Measurements from ENCODE around the gene TRIB2. TPM values are rescaled to one million over a fixed set of nuclear protein-coding genes. Genes with fewer than 3 reads are reported as not detected.

The TRIB2 gene
- total and polyA plus RNA-seq, 2 of the 13 experiments (the other 11 are each of a cell fraction or from before 2014, with no cell fraction given): 1.1 to 2.3 TPM

DNA sequence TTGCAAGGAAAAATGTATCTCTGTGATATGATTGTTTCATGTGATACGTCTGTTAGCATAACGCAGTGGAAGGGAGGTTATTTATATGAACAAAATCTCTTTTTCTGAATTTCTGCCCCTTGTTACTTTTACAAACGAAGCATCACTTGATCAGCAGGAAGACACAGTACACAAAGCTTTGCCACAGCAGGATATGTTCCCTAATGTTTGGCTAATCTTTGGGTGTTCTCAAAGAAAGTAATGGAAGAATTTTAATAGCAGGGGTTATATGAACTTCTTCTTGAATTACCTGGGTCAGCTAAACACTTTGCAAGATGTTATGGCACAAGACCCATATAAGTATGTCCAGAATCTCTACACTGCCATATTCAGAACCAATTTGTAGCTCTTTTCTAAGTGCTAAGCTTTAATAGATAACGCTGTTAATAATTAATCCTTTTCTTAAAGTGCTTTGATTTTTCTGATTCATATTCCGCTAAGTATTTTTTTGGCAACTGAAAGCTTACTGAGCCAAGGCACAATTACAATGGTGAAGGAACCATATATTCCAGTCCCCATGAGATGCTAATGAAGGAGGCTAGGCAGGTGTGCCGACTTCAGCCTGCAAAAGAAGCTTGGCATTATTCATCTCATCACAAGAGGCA is 33.2 kb upstream of the TRIB2 start:
- Histone ChIP-seq H4K20me1 (ENCODE audit: insufficient read depth, low read length) (no peaks in the 10 kb centered on the region), H3K4me1 (ENCODE audit: insufficient read depth, low read length) (no peaks in the 10 kb centered on the region), H3K36me3 (replicated peaks in 1 of 2; ENCODE audit: control insufficient read depth in 1 of 2, insufficient read depth in 2 of 2, low read length in 2 of 2) (no peaks in the 10 kb centered on the region), H3K27me3 (ENCODE audit: control insufficient read depth in 1 of 2, insufficient read depth in 2 of 2, low read length in 2 of 2) (no peaks in the 10 kb centered on the region; a peak in 1 of 5 replicates), H3K4me3 (replicated peaks in 1 of 3; ENCODE audit: insufficient read depth in 1 of 3, low read depth in 2 of 3, low read length in 3 of 3) (no peak overlapping the region), H3K4me2 (ENCODE audit: low read depth, low read length) (no peak overlapping the region), H3K9ac (ENCODE audit: insufficient read depth, low read depth, low read length) (no peak overlapping the region), H2AFZ (ENCODE audit: low read length) (no peak overlapping the region), H3K79me2 (ENCODE audit: insufficient read depth, low read length) (no peaks in the 10 kb centered on the region), H3K9me3 (ENCODE audit: low read length) (peaks cover 12% of the 10 kb centered on the region), H3K27ac (ENCODE audit: extremely low read length, insufficient read depth, low read length) (no peak overlapping the region)
- no peak for ATAC-seq
- intact Hi-C loops (cut with micrococcal nuclease; ENCODE audit: unreplicated experiment): no loop called here
- no peak for TF ChIP-seq ZFAT (CRISPR knock-in tag; conservative IDR thresholded peaks at IDR 0.05)
- no peak for TF ChIP-seq KDM1A (CRISPR knock-in tag; IDR thresholded peaks at IDR 0.05)
- TF ChIP-seq, protein P1, sequence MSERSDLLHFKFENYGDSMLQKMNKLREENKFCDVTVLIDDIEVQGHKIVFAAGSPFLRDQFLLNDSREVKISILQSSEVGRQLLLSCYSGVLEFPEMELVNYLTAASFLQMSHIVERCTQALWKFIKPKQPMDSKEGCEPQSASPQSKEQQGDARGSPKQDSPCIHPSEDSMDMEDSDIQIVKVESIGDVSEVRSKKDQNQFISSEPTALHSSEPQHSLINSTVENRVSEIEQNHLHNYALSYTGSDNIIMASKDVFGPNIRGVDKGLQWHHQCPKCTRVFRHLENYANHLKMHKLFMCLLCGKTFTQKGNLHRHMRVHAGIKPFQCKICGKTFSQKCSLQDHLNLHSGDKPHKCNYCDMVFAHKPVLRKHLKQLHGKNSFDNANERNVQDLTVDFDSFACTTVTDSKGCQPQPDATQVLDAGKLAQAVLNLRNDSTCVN (CRISPR knock-in tag; IDR thresholded peaks at IDR 0.05; ENCODE audit: borderline replicate concordance): no peak
- no peak for TF ChIP-seq SKI (IDR thresholded peaks at IDR 0.05; ENCODE audit: partially characterized antibody)
- TF ChIP-seq ZNF510 (CRISPR knock-in tag; IDR thresholded peaks at IDR 0.05; ENCODE audit: low read depth): no peak
- no peak for TF ChIP-seq POLR2A (IDR thresholded peaks at IDR 0.05; ENCODE audit: insufficient read depth in 1 of 2, low read depth in 2 of 2, low read length in 2 of 2)
- in situ Hi-C loops (cut with HindIII; ENCODE audit: extremely low pct_ligation_motif_present, low pct_unique_long_range_greater_than_20kb): no loop called here
- whole genome bisulfite sequencing (ENCODE audit: low lambda C conversion rate): 20% methylated on average over 6 of the region's 6 CpGs
- ChIA-PET POLR2A (no interaction called here), CTCF (ENCODE audit: low intra/inter-chr PET ratio, low total read pairs) (no interaction called here)
- BruUV-seq (replicated peaks): no TSS peak
- FAIRE-seq: no peak
- no peak for DNase-seq (ENCODE audit: low spot score)

DNA sequence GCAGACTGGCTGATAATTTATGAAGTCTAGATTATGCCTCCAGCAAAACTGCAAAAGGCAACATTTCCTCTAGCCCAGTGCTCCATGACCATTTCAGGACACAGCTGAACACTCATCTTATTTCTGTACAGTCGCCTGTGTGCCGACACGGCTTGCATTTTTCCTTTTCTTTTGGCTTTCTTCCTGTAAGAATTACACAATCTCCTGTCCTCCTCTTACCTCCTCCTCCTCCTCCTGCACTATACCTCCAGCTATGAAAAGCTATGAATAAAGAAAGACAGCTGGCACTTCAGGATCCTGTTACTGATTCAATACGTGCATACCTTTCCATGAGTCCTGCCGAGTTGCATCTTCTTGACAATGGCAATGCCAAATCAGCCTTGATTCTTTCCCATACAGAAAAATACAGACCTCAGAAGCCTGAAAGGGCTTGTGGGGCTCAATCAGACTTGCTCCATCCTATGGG is 32.2 kb upstream of the TRIB2 start:
- in situ Hi-C loops (cut with HindIII; ENCODE audit: extremely low pct_ligation_motif_present, low pct_unique_long_range_greater_than_20kb): no loop called here
- ATAC-seq (no peak), FAIRE-seq (no peak), DNase-seq (ENCODE audit: low spot score) (no peak)
- Histone ChIP-seq H3K4me3 (replicated peaks in 1 of 3; ENCODE audit: insufficient read depth in 1 of 3, low read depth in 2 of 3, low read length in 3 of 3) (no peak overlapping the region), H3K9ac (ENCODE audit: insufficient read depth, low read depth, low read length) (no peak overlapping the region), H3K4me1 (ENCODE audit: insufficient read depth, low read length) (no peaks in the 10 kb centered on the region), H3K36me3 (replicated peaks in 1 of 2; ENCODE audit: control insufficient read depth in 1 of 2, insufficient read depth in 2 of 2, low read length in 2 of 2) (no peaks in the 10 kb centered on the region), H3K9me3 (ENCODE audit: low read length) (peaks cover 11% of the 10 kb centered on the region), H4K20me1 (ENCODE audit: insufficient read depth, low read length) (no peaks in the 10 kb centered on the region), H3K27ac (ENCODE audit: extremely low read length, insufficient read depth, low read length) (no peak overlapping the region), H3K79me2 (ENCODE audit: insufficient read depth, low read length) (no peaks in the 10 kb centered on the region), H2AFZ (ENCODE audit: low read length) (no peak overlapping the region), H3K27me3 (ENCODE audit: control insufficient read depth in 1 of 2, insufficient read depth in 2 of 2, low read length in 2 of 2) (no peaks in the 10 kb centered on the region; a peak in 1 of 5 replicates), H3K4me2 (ENCODE audit: low read depth, low read length) (no peak overlapping the region)
- no TSS peak for BruUV-seq (replicated peaks)
- ChIA-PET POLR2A (no interaction called here), CTCF (ENCODE audit: low intra/inter-chr PET ratio, low total read pairs) (no interaction called here)
- intact Hi-C loops (cut with micrococcal nuclease; ENCODE audit: unreplicated experiment): no loop called here
- WGBS (ENCODE audit: low lambda C conversion rate): 29% methylated on average over 5 of the region's 5 CpGs
- TF ChIP-seq, protein P2, sequence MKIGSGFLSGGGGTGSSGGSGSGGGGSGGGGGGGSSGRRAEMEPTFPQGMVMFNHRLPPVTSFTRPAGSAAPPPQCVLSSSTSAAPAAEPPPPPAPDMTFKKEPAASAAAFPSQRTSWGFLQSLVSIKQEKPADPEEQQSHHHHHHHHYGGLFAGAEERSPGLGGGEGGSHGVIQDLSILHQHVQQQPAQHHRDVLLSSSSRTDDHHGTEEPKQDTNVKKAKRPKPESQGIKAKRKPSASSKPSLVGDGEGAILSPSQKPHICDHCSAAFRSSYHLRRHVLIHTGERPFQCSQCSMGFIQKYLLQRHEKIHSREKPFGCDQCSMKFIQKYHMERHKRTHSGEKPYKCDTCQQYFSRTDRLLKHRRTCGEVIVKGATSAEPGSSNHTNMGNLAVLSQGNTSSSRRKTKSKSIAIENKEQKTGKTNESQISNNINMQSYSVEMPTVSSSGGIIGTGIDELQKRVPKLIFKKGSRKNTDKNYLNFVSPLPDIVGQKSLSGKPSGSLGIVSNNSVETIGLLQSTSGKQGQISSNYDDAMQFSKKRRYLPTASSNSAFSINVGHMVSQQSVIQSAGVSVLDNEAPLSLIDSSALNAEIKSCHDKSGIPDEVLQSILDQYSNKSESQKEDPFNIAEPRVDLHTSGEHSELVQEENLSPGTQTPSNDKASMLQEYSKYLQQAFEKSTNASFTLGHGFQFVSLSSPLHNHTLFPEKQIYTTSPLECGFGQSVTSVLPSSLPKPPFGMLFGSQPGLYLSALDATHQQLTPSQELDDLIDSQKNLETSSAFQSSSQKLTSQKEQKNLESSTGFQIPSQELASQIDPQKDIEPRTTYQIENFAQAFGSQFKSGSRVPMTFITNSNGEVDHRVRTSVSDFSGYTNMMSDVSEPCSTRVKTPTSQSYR (CRISPR knock-in tag; IDR thresholded peaks at IDR 0.05; ENCODE audit: borderline replicate concordance): no peak
- TF ChIP-seq POGZ (CRISPR knock-in tag; IDR thresholded peaks at IDR 0.05): no peak
- TF ChIP-seq, protein P3, sequence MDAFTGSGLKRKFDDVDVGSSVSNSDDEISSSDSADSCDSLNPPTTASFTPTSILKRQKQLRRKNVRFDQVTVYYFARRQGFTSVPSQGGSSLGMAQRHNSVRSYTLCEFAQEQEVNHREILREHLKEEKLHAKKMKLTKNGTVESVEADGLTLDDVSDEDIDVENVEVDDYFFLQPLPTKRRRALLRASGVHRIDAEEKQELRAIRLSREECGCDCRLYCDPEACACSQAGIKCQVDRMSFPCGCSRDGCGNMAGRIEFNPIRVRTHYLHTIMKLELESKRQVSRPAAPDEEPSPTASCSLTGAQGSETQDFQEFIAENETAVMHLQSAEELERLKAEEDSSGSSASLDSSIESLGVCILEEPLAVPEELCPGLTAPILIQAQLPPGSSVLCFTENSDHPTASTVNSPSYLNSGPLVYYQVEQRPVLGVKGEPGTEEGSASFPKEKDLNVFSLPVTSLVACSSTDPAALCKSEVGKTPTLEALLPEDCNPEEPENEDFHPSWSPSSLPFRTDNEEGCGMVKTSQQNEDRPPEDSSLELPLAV (CRISPR knock-in tag; conservative IDR thresholded peaks at IDR 0.05; ENCODE audit: low read depth): no peak
- TF ChIP-seq ZNF7 (CRISPR knock-in tag; IDR thresholded peaks at IDR 0.05): no peak
- TF ChIP-seq, protein P4, sequence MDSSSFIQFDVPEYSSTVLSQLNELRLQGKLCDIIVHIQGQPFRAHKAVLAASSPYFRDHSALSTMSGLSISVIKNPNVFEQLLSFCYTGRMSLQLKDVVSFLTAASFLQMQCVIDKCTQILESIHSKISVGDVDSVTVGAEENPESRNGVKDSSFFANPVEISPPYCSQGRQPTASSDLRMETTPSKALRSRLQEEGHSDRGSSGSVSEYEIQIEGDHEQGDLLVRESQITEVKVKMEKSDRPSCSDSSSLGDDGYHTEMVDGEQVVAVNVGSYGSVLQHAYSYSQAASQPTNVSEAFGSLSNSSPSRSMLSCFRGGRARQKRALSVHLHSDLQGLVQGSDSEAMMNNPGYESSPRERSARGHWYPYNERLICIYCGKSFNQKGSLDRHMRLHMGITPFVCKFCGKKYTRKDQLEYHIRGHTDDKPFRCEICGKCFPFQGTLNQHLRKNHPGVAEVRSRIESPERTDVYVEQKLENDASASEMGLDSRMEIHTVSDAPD (CRISPR knock-in tag; IDR thresholded peaks at IDR 0.05): no peak
